IMR-90 (cell line): ENCODE measurements around the gene CLPTM1. TPM values are rescaled to one million over a fixed set of nuclear protein-coding genes. Genes with fewer than 3 reads are reported as not detected.

Source experiments
- ATAC-seq: fragments of 200-7000 bp; cut with Tn5 transposase; 2 replicates; pipeline ENCODE4 v1.9.1; 2020; ENCODE audit warnings: low read depth, mild to moderate bottlenecking, moderate library complexity
- BruUV-seq: library from RNA; stranded (reverse); fragments of 400-500 nt; replicated peaks from 2 replicates; lab custom pipeline; 2021; lab: Mats Ljungman, UMichigan
- CTCF ChIA-PET: fragments of 300-600 bp; formaldehyde crosslinking; extraction: SDS; loops from one replicate; lab custom pipeline; 2021; ENCODE audit warnings: antibody characterized with exemption; lab: Yijun Ruan, JAX
- POLR2A ChIA-PET: fragments of 300-600 bp; sonication (Branson Sonifier 250); formaldehyde crosslinking; loops from one replicate; lab custom pipeline; 2022; ENCODE audit warnings: antibody characterized with exemption; ENCODE audit not compliant: unreplicated experiment; lab: Charles Lee
- DNase-seq: peaks from one replicate; pipeline ENCODE4 v3.0.0; 2013
- H2AFZ ChIP-seq: replicated peaks from 2 replicates; pipeline ENCODE3; 2013; ENCODE audit warnings: low read length, mild to moderate bottlenecking; ENCODE audit not compliant: poor library complexity
- H2AK5ac ChIP-seq: 2 replicates; pipeline ENCODE4 v1.6.1; 2013; ENCODE audit warnings: low read depth, low read length, inconsistent platforms
- H2AK9ac ChIP-seq: replicated peaks from 2 replicates; pipeline ENCODE3; 2013; ENCODE audit warnings: mild to moderate bottlenecking, low read depth, low read length, moderate library complexity; ENCODE audit not compliant: poor library complexity
- H2BK120ac ChIP-seq: 2 replicates; pipeline ENCODE4 v1.6.1; 2013; ENCODE audit warnings: low read depth, low read length, inconsistent platforms
- H2BK15ac ChIP-seq: 3 replicates; pipeline ENCODE4 v1.6.1; 2013; ENCODE audit warnings: low read depth, low read length, inconsistent platforms
- H2BK20ac ChIP-seq: 2 replicates; pipeline ENCODE4 v1.6.1; 2013; ENCODE audit warnings: low read depth, mild to moderate bottlenecking, inconsistent platforms, low read length, moderate library complexity
- H2BK5ac ChIP-seq: 2 replicates; pipeline ENCODE4 v1.6.1; 2013; ENCODE audit warnings: mild to moderate bottlenecking, low read depth, low read length, inconsistent platforms; ENCODE audit not compliant: poor library complexity, severe bottlenecking
- H3K14ac ChIP-seq: replicated peaks from 2 replicates; pipeline ENCODE4 v1.6.1; 2013; ENCODE audit warnings: low read depth, low read length, inconsistent platforms
- H3K18ac ChIP-seq: 2 replicates; pipeline ENCODE4 v1.6.1; 2013; ENCODE audit warnings: low read depth, low read length, control low read depth
- H3K23ac ChIP-seq: 2 replicates; pipeline ENCODE4 v1.6.1; 2013; ENCODE audit warnings: low read depth, low read length, inconsistent platforms
- H3K27ac ChIP-seq: 2 replicates; pipeline ENCODE4 v1.5.1; 2013; ENCODE audit warnings: mild to moderate bottlenecking, control low read depth, low read length; ENCODE audit not compliant: insufficient read depth
- H3K27me3 ChIP-seq: 2 replicates; pipeline ENCODE4 v1.6.1; 2013; ENCODE audit warnings: low read length; ENCODE audit not compliant: control insufficient read depth, insufficient read depth
- H3K36me3 ChIP-seq: 2 replicates; pipeline ENCODE4 v1.6.1; 2013; ENCODE audit warnings: low read length, mixed read lengths; ENCODE audit not compliant: control insufficient read depth, insufficient read depth
- H3K4ac ChIP-seq: 2 replicates; pipeline ENCODE4 v1.6.1; 2013; ENCODE audit warnings: low read depth, low read length, inconsistent platforms
- H3K4me1 ChIP-seq: 2 replicates; pipeline ENCODE4 v1.6.1; 2013; ENCODE audit warnings: low read length, mixed read lengths; ENCODE audit not compliant: control insufficient read depth, insufficient read depth
- H3K4me2 ChIP-seq: 2 replicates; pipeline ENCODE4 v1.6.1; 2013; ENCODE audit warnings: low read depth, mild to moderate bottlenecking, control low read depth, low read length, moderate library complexity
- H3K4me3 ChIP-seq: 2 replicates; pipeline ENCODE4 v1.5.1; 2013; ENCODE audit warnings: low read depth, mild to moderate bottlenecking, control low read depth, low read length, moderate library complexity; ENCODE audit not compliant: insufficient read depth
- H3K56ac ChIP-seq: 2 replicates; pipeline ENCODE4 v1.6.1; 2013; ENCODE audit warnings: low read length, inconsistent platforms; ENCODE audit not compliant: insufficient read depth; ENCODE audit errors: extremely low read depth
- H3K79me1 ChIP-seq, 2 experiments: 2 replicates each; pipeline ENCODE4 v1.6.1; 2013; ENCODE audit warnings: low read length in 2 of 2, inconsistent platforms in 1 of 2, low read depth in 1 of 2
- H3K9ac ChIP-seq: 2 replicates; pipeline ENCODE4 v1.6.1; 2013; ENCODE audit warnings: low read depth, low read length, control low read depth
- H3K9me1 ChIP-seq: 2 replicates; pipeline ENCODE4 v1.6.1; 2013; ENCODE audit warnings: low read length, inconsistent platforms; ENCODE audit not compliant: insufficient read depth
- H3K9me3 ChIP-seq: 2 replicates; pipeline ENCODE4 v1.6.1; 2013; ENCODE audit warnings: low read length; ENCODE audit not compliant: control insufficient read depth, insufficient read depth
- H4K20me1 ChIP-seq: 2 replicates; pipeline ENCODE4 v1.6.1; 2013; ENCODE audit warnings: low read length, inconsistent platforms; ENCODE audit not compliant: insufficient read depth
- H4K5ac ChIP-seq: 2 replicates; pipeline ENCODE4 v1.6.1; 2013; ENCODE audit warnings: mild to moderate bottlenecking, low read depth, low read length, control low read depth
- H4K8ac ChIP-seq, 2 experiments: 2 replicates each; pipeline ENCODE4 v1.6.1; 2013; ENCODE audit warnings: low read depth in 2 of 2, low read length in 2 of 2, control low read depth in 1 of 2, inconsistent platforms in 1 of 2
- H4K91ac ChIP-seq: 2 replicates; pipeline ENCODE4 v1.6.1; 2013; ENCODE audit warnings: low read depth, low read length, inconsistent platforms; ENCODE audit not compliant: insufficient read depth
- BHLHE40 ChIP-seq: fragments of 150-350 bp; IDR thresholded peaks from 2 replicates; pipeline ENCODE4 v1.6.1; 2016; ENCODE audit warnings: mild to moderate bottlenecking, low read depth, low read length
- CEBPB ChIP-seq: IDR thresholded peaks from 2 replicates; pipeline ENCODE4 v1.6.1; 2012; ENCODE audit warnings: low read depth, low read length, improper control_type of control experiment
- CHD1 ChIP-seq: IDR thresholded peaks from 2 replicates; pipeline ENCODE4 v1.6.1; 2012; ENCODE audit warnings: low read depth, low read length, improper control_type of control experiment
- CTCF ChIP-seq: conservative IDR thresholded peaks from 2 replicates; pipeline ENCODE4 v1.5.1; 2012; ENCODE audit warnings: mild to moderate bottlenecking, low read depth, low read length, improper control_type of control experiment
- ELK1 ChIP-seq: fragments of 150-350 bp; IDR thresholded peaks from 2 replicates; pipeline ENCODE4 v1.6.1; 2016; ENCODE audit warnings: low read depth, mild to moderate bottlenecking, low read length, moderate library complexity, borderline replicate concordance
- FOS ChIP-seq: fragments of 150-350 bp; IDR thresholded peaks from 2 replicates; pipeline ENCODE4 v1.6.1; 2016; ENCODE audit warnings: low read depth, low read length
- MAFK ChIP-seq: IDR thresholded peaks from 2 replicates; pipeline ENCODE4 v1.6.1; 2012; ENCODE audit warnings: low read depth, low read length, improper control_type of control experiment
- MXI1 ChIP-seq: IDR thresholded peaks from 2 replicates; pipeline ENCODE4 v1.6.1; 2012; ENCODE audit warnings: low read depth, mild to moderate bottlenecking, low read length, moderate library complexity, borderline replicate concordance
- NFE2L2 ChIP-seq: fragments of 150-350 bp; IDR thresholded peaks from 2 replicates; pipeline ENCODE4 v1.6.1; 2016; ENCODE audit warnings: low read depth, mild to moderate bottlenecking, low read length
- POLR2A ChIP-seq: IDR thresholded peaks from 2 replicates; pipeline ENCODE4 v1.6.1; 2012; ENCODE audit warnings: mild to moderate bottlenecking, low read depth, low read length
- RAD21 ChIP-seq: IDR thresholded peaks from 2 replicates; pipeline ENCODE4 v1.6.1; 2012; ENCODE audit warnings: low read length, improper control_type of control experiment
- RCOR1 ChIP-seq: IDR thresholded peaks from 2 replicates; pipeline ENCODE4 v1.6.1; 2012; ENCODE audit warnings: mild to moderate bottlenecking, low read length, improper control_type of control experiment; ENCODE audit not compliant: insufficient replicate concordance
- RFX5 ChIP-seq: IDR thresholded peaks from 2 replicates; pipeline ENCODE4 v1.8.0; 2012; ENCODE audit warnings: low read depth, mild to moderate bottlenecking, low read length, moderate library complexity
- SMC3 ChIP-seq: fragments of 150-350 bp; IDR thresholded peaks from 2 replicates; pipeline ENCODE4 v1.6.1; 2016; ENCODE audit warnings: low read depth, mild to moderate bottlenecking, antibody characterized with exemption, low read length, moderate library complexity
- USF2 ChIP-seq: fragments of 150-350 bp; IDR thresholded peaks from 2 replicates; pipeline ENCODE4 v1.6.1; 2017; ENCODE audit warnings: mild to moderate bottlenecking, antibody characterized with exemption, low read length, low read depth
- WGBS, 2 experiments: methylation state at CpG; one replicate each; pipeline versions ENCODE4 v1.1.5 to v1.1.7; 2013; ENCODE audit warnings: missing lambda C conversion rate in 2 of 2; ENCODE audit not compliant: insufficient read length in 1 of 2; ENCODE audit errors: extremely low coverage in 2 of 2; 5-methylcytosine and 5-hydroxymethylcytosine counted together
- dilution Hi-C: fragments of 300-500 bp; cut with HindIII; formaldehyde crosslinking; loops from one replicate; pipeline ENCODE4 v1.14.3; 2018; ENCODE audit warnings: low sequenced_read_pairs; ENCODE audit not compliant: unreplicated experiment
- in situ Hi-C: fragments of 300-500 bp; cut with MboI; formaldehyde crosslinking; loops from 3 replicates; pipeline ENCODE4 v1.14.3; 2019; ENCODE audit warnings: low sequenced_read_pairs, inconsistent platforms, mixed read lengths
- intact Hi-C: fragments of 100-400 bp; cut with micrococcal nuclease; formaldehyde crosslinking; loops from 2 replicates; pipeline ENCODE4 v1.10.0; 2022
- polyA plus RNA-seq, 3 experiments: library from polyadenylated mRNA; depleted of rRNA; stranded (reverse); fragments of >200 nt; gene quantifications; 2 replicates each; pipeline ENCODE4 v1.2.3, GENCODE V29; 2012; ENCODE audit warnings: low replicate concordance in 1 of 3
- total RNA-seq: library from RNA; depleted of rRNA; stranded (reverse); fragments of >200 nt; gene quantifications from 2 replicates; pipeline ENCODE4 v1.2.3, GENCODE V29; 2012

Gene CLPTM1
- total and polyA plus RNA-seq, 2 of the 4 experiments (the other 2 are of a cell fraction) = 23.8 to 88.8 TPM

- WGBS, 2 experiments = 100% methylated on average over 2 of the region's 8 CpGs; no CpG with 5 or more reads in 1 of the 2 experiments
- in situ Hi-C loops (no loop called here), intact Hi-C loops (no loop called here), dilution Hi-C loops (no loop called here)
- no peak overlapping the region for H3K56ac ChIP-seq
- H3K9me1 ChIP-seq = peaks cover 7% of the 10 kb centered on the region; the same call in 1 of the 2 replicates
- H3K27ac ChIP-seq = no peak overlapping the region
- H2AK5ac ChIP-seq = no peak overlapping the region
- no peak overlapping the region for H2BK15ac ChIP-seq
- H2AFZ ChIP-seq = no peak overlapping the region
- no peak overlapping the region for H4K91ac ChIP-seq
- no peak overlapping the region for H2BK120ac ChIP-seq
- peaks cover 23% of the 10 kb centered on the region for H3K36me3 ChIP-seq
- DNase-seq = no peak
- H3K4me2 ChIP-seq = no peak overlapping the region
- peaks cover 5% of the 10 kb centered on the region for H3K4me1 ChIP-seq
- no peak overlapping the region for H4K5ac ChIP-seq
- no TSS peak for BruUV-seq
- no peak overlapping the region for H3K23ac ChIP-seq
- H3K9ac ChIP-seq = no peak overlapping the region
- H3K27me3 ChIP-seq = no peaks in the 10 kb centered on the region
- H3K79me1 ChIP-seq = peaks cover 15 to 68% of the 10 kb centered on the region in 2 experiments
- H3K18ac ChIP-seq = no peak overlapping the region
- H4K20me1 ChIP-seq = peaks cover 57% of the 10 kb centered on the region
- H2BK5ac ChIP-seq = no peak overlapping the region
- H3K9me3 ChIP-seq = no peaks in the 10 kb centered on the region
- no peak for ATAC-seq
- H2AK9ac ChIP-seq = no peak overlapping the region
- no peak overlapping the region for H2BK20ac ChIP-seq
- POLR2A ChIA-PET = interaction anchor here (0.6 kb wide), 1 partner anchor 13 kb away, joined by 3 read pairs; no protein-coding TSS in a partner anchor
- H4K8ac ChIP-seq = no peak overlapping the region
- H3K14ac ChIP-seq = no peak overlapping the region
- no peak overlapping the region for H3K4ac ChIP-seq
- H3K4me3 ChIP-seq = no peak overlapping the region
- CTCF ChIA-PET = no interaction called here
- TF ChIP-seq CTCF (no peak), CEBPB (no peak), MAFK (no peak), NFE2L2 (no peak), RAD21 (no peak), ELK1 (no peak), BHLHE40 (no peak), MXI1 (no peak), FOS (no peak), RFX5 (no peak), USF2 (no peak), RCOR1 (no peak), SMC3 (no peak), POLR2A (no peak), CHD1 (no peak)
Measured at GRCh38 chr19:44960906-44961728, 5.9 kb downstream of the CLPTM1 start.
